Neural cell (in vitro differentiated cells): ENCODE results near the gene ZNF563.

Source experiments
- CTCF ChIP-seq: fragments of 450-650 bp; IDR thresholded peaks from 2 replicates; pipeline ENCODE4 v1.5.1; 2014; ENCODE audit warnings: antibody characterized with exemption, mild to moderate bottlenecking, moderate library complexity; ENCODE audit not compliant: poor library complexity, severe bottlenecking
- EZH2 ChIP-seq: fragments of 200-600, 300-800 bp; shearing (Covaris generic), sonication (generic); IDR thresholded peaks from 2 replicates; pipeline ENCODE4 v1.6.1; 2014; ENCODE audit warnings: antibody characterized with exemption, low read length, borderline replicate concordance, mild to moderate bottlenecking; ENCODE audit not compliant: insufficient read depth, poor library complexity, severe bottlenecking
- MXI1 ChIP-seq: fragments of 450-650 bp; conservative IDR thresholded peaks from 2 replicates; pipeline ENCODE4 v1.6.1; 2014; ENCODE audit warnings: antibody characterized with exemption, mild to moderate bottlenecking; ENCODE audit not compliant: poor library complexity, severe bottlenecking
- POLR2AphosphoS5 ChIP-seq: IDR thresholded peaks from 2 replicates; pipeline ENCODE4 v1.6.1; 2012
- RAD21 ChIP-seq: fragments of 450-650 bp; conservative IDR thresholded peaks from 2 replicates; pipeline ENCODE4 v1.6.1; 2014; ENCODE audit warnings: antibody characterized with exemption, mild to moderate bottlenecking, moderate library complexity
- SMC3 ChIP-seq: fragments of 450-650 bp; conservative IDR thresholded peaks from 2 replicates; pipeline ENCODE4 v1.6.1; 2014; ENCODE audit warnings: antibody characterized with exemption, mild to moderate bottlenecking, moderate library complexity; ENCODE audit not compliant: poor library complexity
- TAF1 ChIP-seq: IDR thresholded peaks from 2 replicates; pipeline ENCODE4 v1.6.1; 2012; ENCODE audit warnings: low read depth

- TF ChIP-seq SMC3 (no peak), CTCF (no peak), TAF1 (no peak), EZH2 (no peak), MXI1 (no peak), POLR2AphosphoS5 (no peak), RAD21 (no peak)
Observed at GRCh38 chr19:12350890-12351197, 17.4 kb upstream of the ZNF563 start.
